IMR-90 (cell line): Measurements from ENCODE around the gene ABCC10. TPM values are rescaled to one million over a fixed set of nuclear protein-coding genes. Genes with fewer than 3 reads are reported as not detected.

ENCODE experiments used
- ATAC-seq: fragments of 200-7000 bp; cut with Tn5 transposase; 2 replicates; pipeline ENCODE4 v1.9.1; 2020; ENCODE audit warnings: low read depth, mild to moderate bottlenecking, moderate library complexity
- BruUV-seq: library from RNA; stranded (reverse); fragments of 400-500 nt; replicated peaks from 2 replicates; lab custom pipeline; 2021; lab: Mats Ljungman, UMichigan
- CTCF ChIA-PET: fragments of 300-600 bp; formaldehyde crosslinking; extraction: SDS; loops from one replicate; lab custom pipeline; 2021; ENCODE audit warnings: antibody characterized with exemption; lab: Yijun Ruan, JAX
- POLR2A ChIA-PET: fragments of 300-600 bp; sonication (Branson Sonifier 250); formaldehyde crosslinking; loops from one replicate; lab custom pipeline; 2022; ENCODE audit warnings: antibody characterized with exemption; ENCODE audit not compliant: unreplicated experiment; lab: Charles Lee
- DNase-seq: peaks from one replicate; pipeline ENCODE4 v3.0.0; 2013
- H2AFZ ChIP-seq: replicated peaks from 2 replicates; pipeline ENCODE3; 2013; ENCODE audit warnings: low read length, mild to moderate bottlenecking; ENCODE audit not compliant: poor library complexity
- H2AK5ac ChIP-seq: 2 replicates; pipeline ENCODE4 v1.6.1; 2013; ENCODE audit warnings: low read depth, low read length, inconsistent platforms
- H2AK9ac ChIP-seq: replicated peaks from 2 replicates; pipeline ENCODE3; 2013; ENCODE audit warnings: mild to moderate bottlenecking, low read depth, low read length, moderate library complexity; ENCODE audit not compliant: poor library complexity
- H2BK120ac ChIP-seq: 2 replicates; pipeline ENCODE4 v1.6.1; 2013; ENCODE audit warnings: low read depth, low read length, inconsistent platforms
- H2BK15ac ChIP-seq: 3 replicates; pipeline ENCODE4 v1.6.1; 2013; ENCODE audit warnings: low read depth, low read length, inconsistent platforms
- H2BK20ac ChIP-seq: 2 replicates; pipeline ENCODE4 v1.6.1; 2013; ENCODE audit warnings: low read depth, mild to moderate bottlenecking, inconsistent platforms, low read length, moderate library complexity
- H2BK5ac ChIP-seq: 2 replicates; pipeline ENCODE4 v1.6.1; 2013; ENCODE audit warnings: mild to moderate bottlenecking, low read depth, low read length, inconsistent platforms; ENCODE audit not compliant: poor library complexity, severe bottlenecking
- H3K14ac ChIP-seq: replicated peaks from 2 replicates; pipeline ENCODE4 v1.6.1; 2013; ENCODE audit warnings: low read depth, low read length, inconsistent platforms
- H3K18ac ChIP-seq: 2 replicates; pipeline ENCODE4 v1.6.1; 2013; ENCODE audit warnings: low read depth, low read length, control low read depth
- H3K23ac ChIP-seq: 2 replicates; pipeline ENCODE4 v1.6.1; 2013; ENCODE audit warnings: low read depth, low read length, inconsistent platforms
- H3K27ac ChIP-seq: 2 replicates; pipeline ENCODE4 v1.5.1; 2013; ENCODE audit warnings: mild to moderate bottlenecking, control low read depth, low read length; ENCODE audit not compliant: insufficient read depth
- H3K27me3 ChIP-seq: 2 replicates; pipeline ENCODE4 v1.6.1; 2013; ENCODE audit warnings: low read length; ENCODE audit not compliant: control insufficient read depth, insufficient read depth
- H3K36me3 ChIP-seq: 2 replicates; pipeline ENCODE4 v1.6.1; 2013; ENCODE audit warnings: low read length, mixed read lengths; ENCODE audit not compliant: control insufficient read depth, insufficient read depth
- H3K4ac ChIP-seq: 2 replicates; pipeline ENCODE4 v1.6.1; 2013; ENCODE audit warnings: low read depth, low read length, inconsistent platforms
- H3K4me1 ChIP-seq: 2 replicates; pipeline ENCODE4 v1.6.1; 2013; ENCODE audit warnings: low read length, mixed read lengths; ENCODE audit not compliant: control insufficient read depth, insufficient read depth
- H3K4me2 ChIP-seq: 2 replicates; pipeline ENCODE4 v1.6.1; 2013; ENCODE audit warnings: low read depth, mild to moderate bottlenecking, control low read depth, low read length, moderate library complexity
- H3K4me3 ChIP-seq: 2 replicates; pipeline ENCODE4 v1.5.1; 2013; ENCODE audit warnings: low read depth, mild to moderate bottlenecking, control low read depth, low read length, moderate library complexity; ENCODE audit not compliant: insufficient read depth
- H3K56ac ChIP-seq: 2 replicates; pipeline ENCODE4 v1.6.1; 2013; ENCODE audit warnings: low read length, inconsistent platforms; ENCODE audit not compliant: insufficient read depth; ENCODE audit errors: extremely low read depth
- H3K79me1 ChIP-seq, 2 experiments: 2 replicates each; pipeline ENCODE4 v1.6.1; 2013; ENCODE audit warnings: low read length in 2 of 2, inconsistent platforms in 1 of 2, low read depth in 1 of 2
- H3K9ac ChIP-seq: 2 replicates; pipeline ENCODE4 v1.6.1; 2013; ENCODE audit warnings: low read depth, low read length, control low read depth
- H3K9me1 ChIP-seq: 2 replicates; pipeline ENCODE4 v1.6.1; 2013; ENCODE audit warnings: low read length, inconsistent platforms; ENCODE audit not compliant: insufficient read depth
- H3K9me3 ChIP-seq: 2 replicates; pipeline ENCODE4 v1.6.1; 2013; ENCODE audit warnings: low read length; ENCODE audit not compliant: control insufficient read depth, insufficient read depth
- H4K20me1 ChIP-seq: 2 replicates; pipeline ENCODE4 v1.6.1; 2013; ENCODE audit warnings: low read length, inconsistent platforms; ENCODE audit not compliant: insufficient read depth
- H4K5ac ChIP-seq: 2 replicates; pipeline ENCODE4 v1.6.1; 2013; ENCODE audit warnings: mild to moderate bottlenecking, low read depth, low read length, control low read depth
- H4K8ac ChIP-seq, 2 experiments: 2 replicates each; pipeline ENCODE4 v1.6.1; 2013; ENCODE audit warnings: low read depth in 2 of 2, low read length in 2 of 2, control low read depth in 1 of 2, inconsistent platforms in 1 of 2
- H4K91ac ChIP-seq: 2 replicates; pipeline ENCODE4 v1.6.1; 2013; ENCODE audit warnings: low read depth, low read length, inconsistent platforms; ENCODE audit not compliant: insufficient read depth
- CEBPB ChIP-seq: IDR thresholded peaks from 2 replicates; pipeline ENCODE4 v1.6.1; 2012; ENCODE audit warnings: low read depth, low read length, improper control_type of control experiment
- CHD1 ChIP-seq: IDR thresholded peaks from 2 replicates; pipeline ENCODE4 v1.6.1; 2012; ENCODE audit warnings: low read depth, low read length, improper control_type of control experiment
- FOS ChIP-seq: fragments of 150-350 bp; IDR thresholded peaks from 2 replicates; pipeline ENCODE4 v1.6.1; 2016; ENCODE audit warnings: low read depth, low read length
- MXI1 ChIP-seq: IDR thresholded peaks from 2 replicates; pipeline ENCODE4 v1.6.1; 2012; ENCODE audit warnings: low read depth, mild to moderate bottlenecking, low read length, moderate library complexity, borderline replicate concordance
- POLR2A ChIP-seq: IDR thresholded peaks from 2 replicates; pipeline ENCODE4 v1.6.1; 2012; ENCODE audit warnings: mild to moderate bottlenecking, low read depth, low read length
- RAD21 ChIP-seq: IDR thresholded peaks from 2 replicates; pipeline ENCODE4 v1.6.1; 2012; ENCODE audit warnings: low read length, improper control_type of control experiment
- RCOR1 ChIP-seq: IDR thresholded peaks from 2 replicates; pipeline ENCODE4 v1.6.1; 2012; ENCODE audit warnings: mild to moderate bottlenecking, low read length, improper control_type of control experiment; ENCODE audit not compliant: insufficient replicate concordance
- WGBS, 2 experiments: methylation state at CpG; one replicate each; pipeline versions ENCODE4 v1.1.5 to v1.1.7; 2013; ENCODE audit warnings: missing lambda C conversion rate in 2 of 2; ENCODE audit not compliant: insufficient read length in 1 of 2; ENCODE audit errors: extremely low coverage in 2 of 2; 5-methylcytosine and 5-hydroxymethylcytosine counted together
- dilution Hi-C: fragments of 300-500 bp; cut with HindIII; formaldehyde crosslinking; loops from one replicate; pipeline ENCODE4 v1.14.3; 2018; ENCODE audit warnings: low sequenced_read_pairs; ENCODE audit not compliant: unreplicated experiment
- in situ Hi-C: fragments of 300-500 bp; cut with MboI; formaldehyde crosslinking; loops from 3 replicates; pipeline ENCODE4 v1.14.3; 2019; ENCODE audit warnings: low sequenced_read_pairs, inconsistent platforms, mixed read lengths
- intact Hi-C: fragments of 100-400 bp; cut with micrococcal nuclease; formaldehyde crosslinking; loops from 2 replicates; pipeline ENCODE4 v1.10.0; 2022
- polyA plus RNA-seq, 3 experiments: library from polyadenylated mRNA; depleted of rRNA; stranded (reverse); fragments of >200 nt; gene quantifications; 2 replicates each; pipeline ENCODE4 v1.2.3, GENCODE V29; 2012; ENCODE audit warnings: low replicate concordance in 1 of 3
- total RNA-seq: library from RNA; depleted of rRNA; stranded (reverse); fragments of >200 nt; gene quantifications from 2 replicates; pipeline ENCODE4 v1.2.3, GENCODE V29; 2012
- TF ChIP-seq, protein P1 (sequence below): conservative IDR thresholded peaks from 2 replicates; pipeline ENCODE4 v1.5.1; 2012; ENCODE audit warnings: mild to moderate bottlenecking, low read depth, low read length, improper control_type of control experiment
- TF ChIP-seq, protein P2 (sequence below): fragments of 150-350 bp; IDR thresholded peaks from 2 replicates; pipeline ENCODE4 v1.6.1; 2017; ENCODE audit warnings: mild to moderate bottlenecking, antibody characterized with exemption, low read length, low read depth

The ABCC10 gene
- total and polyA plus RNA-seq, 2 of the 4 experiments (the other 2 are of a cell fraction) = 7.0 to 26.3 TPM

- ATAC-seq (no peak), DNase-seq (no peak)
- Histone ChIP-seq H4K8ac (no peak overlapping the region), H3K23ac (no peak overlapping the region), H4K5ac (no peak overlapping the region), H3K4ac (no peak overlapping the region), H3K18ac (no peak overlapping the region), H3K9me1 (no peaks in the 10 kb centered on the region), H3K4me3 (no peak overlapping the region), H2AK9ac (no peak overlapping the region), H3K14ac (no peak overlapping the region), H3K9me3 (no peaks in the 10 kb centered on the region; the same call in 1 of the 2 replicates), H3K4me1 (no peaks in the 10 kb centered on the region), H2BK120ac (no peak overlapping the region), H3K27ac (no peak overlapping the region), H3K56ac (no peak overlapping the region), H4K20me1 (no peaks in the 10 kb centered on the region), H2BK20ac (no peak overlapping the region), H3K27me3 (peaks cover 20% of the 10 kb centered on the region), H3K4me2 (no peak overlapping the region), H2AFZ (no peak overlapping the region), H3K79me1 (no peaks in the 10 kb centered on the region), H3K9ac (no peak overlapping the region), H2BK15ac (no peak overlapping the region), H2AK5ac (no peak overlapping the region), H3K36me3 (no peaks in the 10 kb centered on the region), H2BK5ac (no peak overlapping the region), H4K91ac (no peak overlapping the region)
- dilution Hi-C loops = no loop called here
- 46% methylated on average over 4 of the region's 5 CpGs; no CpG with 5 or more reads in 1 of the 2 experiments for WGBS, 2 experiments
- in situ Hi-C loops = loop anchor here (5.0 kb wide), 1 partner anchor 35 kb away; no protein-coding TSS in a partner anchor
- intact Hi-C loops = no loop called here
- no TSS peak for BruUV-seq
- CTCF ChIA-PET = no interaction called here
- POLR2A ChIA-PET = no interaction called here
- TF ChIP-seq RCOR1 (no peak), CHD1 (no peak), RAD21 (no peak), FOS (no peak), CEBPB (no peak), MXI1 (no peak), POLR2A (no peak)
- TF ChIP-seq, protein P1, sequence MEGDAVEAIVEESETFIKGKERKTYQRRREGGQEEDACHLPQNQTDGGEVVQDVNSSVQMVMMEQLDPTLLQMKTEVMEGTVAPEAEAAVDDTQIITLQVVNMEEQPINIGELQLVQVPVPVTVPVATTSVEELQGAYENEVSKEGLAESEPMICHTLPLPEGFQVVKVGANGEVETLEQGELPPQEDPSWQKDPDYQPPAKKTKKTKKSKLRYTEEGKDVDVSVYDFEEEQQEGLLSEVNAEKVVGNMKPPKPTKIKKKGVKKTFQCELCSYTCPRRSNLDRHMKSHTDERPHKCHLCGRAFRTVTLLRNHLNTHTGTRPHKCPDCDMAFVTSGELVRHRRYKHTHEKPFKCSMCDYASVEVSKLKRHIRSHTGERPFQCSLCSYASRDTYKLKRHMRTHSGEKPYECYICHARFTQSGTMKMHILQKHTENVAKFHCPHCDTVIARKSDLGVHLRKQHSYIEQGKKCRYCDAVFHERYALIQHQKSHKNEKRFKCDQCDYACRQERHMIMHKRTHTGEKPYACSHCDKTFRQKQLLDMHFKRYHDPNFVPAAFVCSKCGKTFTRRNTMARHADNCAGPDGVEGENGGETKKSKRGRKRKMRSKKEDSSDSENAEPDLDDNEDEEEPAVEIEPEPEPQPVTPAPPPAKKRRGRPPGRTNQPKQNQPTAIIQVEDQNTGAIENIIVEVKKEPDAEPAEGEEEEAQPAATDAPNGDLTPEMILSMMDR = no peak
- TF ChIP-seq, protein P2, sequence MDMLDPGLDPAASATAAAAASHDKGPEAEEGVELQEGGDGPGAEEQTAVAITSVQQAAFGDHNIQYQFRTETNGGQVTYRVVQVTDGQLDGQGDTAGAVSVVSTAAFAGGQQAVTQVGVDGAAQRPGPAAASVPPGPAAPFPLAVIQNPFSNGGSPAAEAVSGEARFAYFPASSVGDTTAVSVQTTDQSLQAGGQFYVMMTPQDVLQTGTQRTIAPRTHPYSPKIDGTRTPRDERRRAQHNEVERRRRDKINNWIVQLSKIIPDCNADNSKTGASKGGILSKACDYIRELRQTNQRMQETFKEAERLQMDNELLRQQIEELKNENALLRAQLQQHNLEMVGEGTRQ = no peak
Measured at GRCh38 chr6:43461936-43462335, 34.6 kb downstream of the ABCC10 start.
